PFSK-1 (cell line): ENCODE measurements around the gene CCDC66.

ENCODE experiments used
- POLR2AphosphoS5 ChIP-seq: IDR thresholded peaks from 2 replicates; pipeline ENCODE4 v1.6.1; 2012; ENCODE audit warnings: low read depth, mild to moderate bottlenecking, control low read depth, low read length, moderate library complexity
- SIN3A ChIP-seq: IDR thresholded peaks from 2 replicates; pipeline ENCODE4 v1.6.1; 2012; ENCODE audit warnings: mild to moderate bottlenecking, low read length, moderate library complexity, borderline replicate concordance; ENCODE audit not compliant: insufficient read depth

DNA sequence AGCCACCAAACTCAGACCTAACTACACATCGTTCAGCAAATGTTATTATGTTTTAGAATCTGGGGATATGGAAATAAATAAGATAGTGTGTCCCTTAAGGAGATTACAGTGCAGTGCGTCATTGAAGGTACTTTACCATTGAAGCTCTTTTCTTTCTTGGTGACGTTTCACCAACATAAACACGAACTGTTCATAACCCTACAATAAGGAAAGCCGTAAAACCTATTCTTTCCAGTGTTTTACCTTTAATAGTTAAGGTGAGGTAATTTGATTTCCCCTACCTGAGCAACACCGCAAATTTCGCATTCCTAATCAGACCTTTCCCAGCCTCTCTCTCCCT, 826 bp downstream of the CCDC66 start:
- TF ChIP-seq SIN3A: no peak
- TF ChIP-seq POLR2AphosphoS5: no peak
